Lower leg skin (tissue), 4 donors: ENCODE data around the gene TBC1D3I. TPM values are rescaled to one million over a fixed set of nuclear protein-coding genes. Genes with fewer than 3 reads are reported as not detected.
"Not testable (repeated sequence)": the region's sequence is repeated elsewhere in the genome, so short reads cannot be mapped to it uniquely, and the experiment has no call there.

Source experiments
- DNase-seq, 2 donors: peaks; one replicate each; pipeline ENCODE4 v3.0.0-alpha.2; 2019; ENCODE audit warnings: low spot score in 2 of 2
- H3K4me3 ChIP-seq: fragments of 200-600 bp; sonication (generic); 2 replicates; pipeline ENCODE4 v1.5.1; 2017; ENCODE audit warnings: mild to moderate bottlenecking, low read depth; ENCODE audit not compliant: poor library complexity, severe bottlenecking
- CTCF ChIP-seq, 3 donors: fragments of 450-650 bp; IDR thresholded peaks; one replicate each; pipeline ENCODE4 v1.5.1; 2016; ENCODE audit warnings: antibody characterized with exemption in 3 of 3, mild to moderate bottlenecking in 3 of 3, moderate library complexity in 2 of 3
- POLR2A ChIP-seq, 2 donors: fragments of 450-650 bp; IDR thresholded peaks; one replicate each; pipeline ENCODE4 v1.6.1; 2016 to 2017; ENCODE audit warnings: antibody characterized with exemption in 2 of 2, mild to moderate bottlenecking in 1 of 2, moderate library complexity in 1 of 2
- WGBS, 2 donors: methylation state at CpG; one replicate each; pipeline ENCODE4 v1.1.5; 2018; 5-methylcytosine and 5-hydroxymethylcytosine counted together
- intact Hi-C: fragments of 100-400 bp; cut with DNase I; formaldehyde crosslinking; loops from one replicate; pipeline ENCODE4 v1.15.0; 2023; ENCODE audit warnings: low total_unique reads
- total RNA-seq, 4 donors: library from RNA; depleted of rRNA; stranded (reverse); fragments of >200 nt; gene quantifications; one replicate each; pipeline ENCODE4 v1.1.0, GENCODE V29; 2016

Gene TBC1D3I
- total RNA-seq, 4 donors from 2014 or later, result 0.34 to 1.5 TPM; not detected in 2

GRCh38 chr17:36214918-36215317 lies 49.5 kb downstream of the TBC1D3I start:
- TF ChIP-seq CTCF (IDR thresholded peaks at IDR 0.05) (no peak), POLR2A (IDR thresholded peaks at IDR 0.05) (no peak)
- intact Hi-C loops, result no loop called here
- no peak overlapping the region for H3K4me3 ChIP-seq
- DNase-seq, result no peak

- no peak for DNase-seq
- intact Hi-C loops, result no loop called here
- WGBS, 2 donors, result 72 to 77% methylated on average over 3 of the region's 3 CpGs
- no peak overlapping the region for H3K4me3 ChIP-seq
- TF ChIP-seq CTCF (IDR thresholded peaks at IDR 0.05) (no peak), POLR2A (IDR thresholded peaks at IDR 0.05) (no peak)
Measured at GRCh38 chr17:36213695-36214094, 50.7 kb downstream of the TBC1D3I start.

GRCh38 chr17:36212966-36213365 lies 51.4 kb downstream of the TBC1D3I start:
- 87 to 88% methylated on average over 3 of the region's 3 CpGs for WGBS, 2 donors
- no peak overlapping the region for H3K4me3 ChIP-seq
- TF ChIP-seq POLR2A (IDR thresholded peaks at IDR 0.05) (no peak), CTCF (IDR thresholded peaks at IDR 0.05) (no peak)
- DNase-seq, result no peak
- intact Hi-C loops, result no loop called here

GRCh38 chr17:36212272-36212605 lies 52.1 kb downstream of the TBC1D3I start:
- DNase-seq, result no peak
- intact Hi-C loops, result no loop called here
- H3K4me3 ChIP-seq, result no peak overlapping the region
- TF ChIP-seq POLR2A (IDR thresholded peaks at IDR 0.05), result no peak
- no peak for TF ChIP-seq CTCF (IDR thresholded peaks at IDR 0.05)
- WGBS, 2 donors, result 61 to 66% methylated on average over 4 of the region's 4 CpGs

- intact Hi-C loops, DNase-seq, H3K4me3 ChIP-seq: not testable (repeated sequence)
- 60 to 62% methylated on average over 10 of the region's 10 CpGs for WGBS, 2 donors
Measured at GRCh38 chr17:36211484-36212271, 52.7 kb downstream of the TBC1D3I start.

- intact Hi-C loops, H3K4me3 ChIP-seq, DNase-seq: not testable (repeated sequence)
- WGBS, 2 donors, result 66 to 75% methylated on average over 7 of the region's 7 CpGs
Measured at GRCh38 chr17:36210439-36211211, 53.7 kb downstream of the TBC1D3I start, which contains the start of gene CCL4L2. TSS of gene CCL4L2 (plus strand) at chr17:36211063.
